ENCODE data around the gene CYGB.

DNA sequence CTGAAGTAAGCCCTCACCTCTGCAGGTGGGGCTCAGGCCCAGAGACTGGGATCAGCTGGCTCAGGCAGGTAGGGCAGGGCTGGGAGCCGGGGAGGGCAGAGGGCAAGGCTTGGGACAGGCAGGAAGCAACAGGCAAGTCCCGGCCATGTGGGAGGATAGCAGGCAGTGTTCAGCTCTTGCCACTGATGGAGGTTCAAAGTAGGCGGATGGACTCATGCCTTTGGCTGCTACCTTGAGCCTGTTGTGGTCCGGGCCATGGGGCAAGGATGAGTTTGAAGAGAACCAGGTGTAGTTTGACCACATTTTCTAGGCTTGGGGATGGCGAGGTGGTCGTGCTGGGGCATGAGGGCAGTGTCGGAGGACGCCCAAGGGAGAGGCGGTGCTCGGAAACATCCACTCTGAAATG is 5.1 kb upstream of the CYGB start:
- TF ChIP-seq CTCF (IDR thresholded peaks at IDR 0.05; ENCODE audit: borderline replicate concordance, extremely low read depth, low read length, poor library complexity, severe bottlenecking) (no peak), EZH2 (IDR thresholded peaks at IDR 0.05; ENCODE audit: borderline replicate concordance, low read depth, low read length, severe bottlenecking) (no peak)

Data from DND-41 (cell line).